ENCODE measurements around the gene MEGF11. TPM values are rescaled to one million over a fixed set of nuclear protein-coding genes. Genes with fewer than 3 reads are reported as not detected.

Gene MEGF11
- total RNA-seq, 1 donor from 2014 or later: 0.77 TPM

GRCh38 chr15:66169023-66169422, 84.5 kb downstream of the MEGF11 start:
- H3K4me3 Mint-ChIP-seq (ENCODE audit: unreplicated experiment): no peak overlapping the region

GRCh38 chr15:66167854-66168253, 85.7 kb downstream of the MEGF11 start:
- peaks cover 8% of the 10 kb centered on the region for H3K27me3 Mint-ChIP-seq (ENCODE audit: unreplicated experiment)
- no peaks in the 10 kb centered on the region for H3K9me3 Mint-ChIP-seq (ENCODE audit: unreplicated experiment)
- no peak overlapping the region for H3K27ac Mint-ChIP-seq (ENCODE audit: unreplicated experiment)
- H3K4me1 Mint-ChIP-seq (ENCODE audit: unreplicated experiment): peaks cover 8% of the 10 kb centered on the region
- no peaks in the 10 kb centered on the region for H3K36me3 Mint-ChIP-seq (ENCODE audit: low read depth, unreplicated experiment)
- H3K4me3 Mint-ChIP-seq (ENCODE audit: unreplicated experiment): no peak overlapping the region
- no peak for DNase-seq (ENCODE audit: low spot score)
- TF ChIP-seq CTCF (IDR thresholded peaks at IDR 0.05; ENCODE audit: unreplicated experiment): no peak

More at GRCh38 chr15:66169023-66169422, 84.5 kb downstream of the MEGF11 start:
- H3K36me3 Mint-ChIP-seq (ENCODE audit: low read depth, unreplicated experiment): no peaks in the 10 kb centered on the region
- no peak overlapping the region for H3K27ac Mint-ChIP-seq (ENCODE audit: unreplicated experiment)
- DNase-seq (ENCODE audit: low spot score): no peak
- no peak for TF ChIP-seq CTCF (IDR thresholded peaks at IDR 0.05; ENCODE audit: unreplicated experiment)
- no peaks in the 10 kb centered on the region for H3K9me3 Mint-ChIP-seq (ENCODE audit: unreplicated experiment)
- peaks cover 8% of the 10 kb centered on the region for H3K4me1 Mint-ChIP-seq (ENCODE audit: unreplicated experiment)
- H3K27me3 Mint-ChIP-seq (ENCODE audit: unreplicated experiment): peaks cover 5% of the 10 kb centered on the region

GRCh38 chr15:66165856-66166255, 87.7 kb downstream of the MEGF11 start:
- H3K27ac Mint-ChIP-seq (ENCODE audit: unreplicated experiment): no peak overlapping the region
- peaks cover 8% of the 10 kb centered on the region for H3K27me3 Mint-ChIP-seq (ENCODE audit: unreplicated experiment)
- H3K36me3 Mint-ChIP-seq (ENCODE audit: low read depth, unreplicated experiment): no peaks in the 10 kb centered on the region
- peaks cover 8% of the 10 kb centered on the region for H3K4me1 Mint-ChIP-seq (ENCODE audit: unreplicated experiment)
- H3K4me3 Mint-ChIP-seq (ENCODE audit: unreplicated experiment): no peak overlapping the region
- no peak for TF ChIP-seq CTCF (IDR thresholded peaks at IDR 0.05; ENCODE audit: unreplicated experiment)
- no peaks in the 10 kb centered on the region for H3K9me3 Mint-ChIP-seq (ENCODE audit: unreplicated experiment)
- DNase-seq (ENCODE audit: low spot score): no peak

- Mint-ChIP-seq H3K4me3 (ENCODE audit: unreplicated experiment) (no peak overlapping the region), H3K36me3 (ENCODE audit: low read depth, unreplicated experiment) (peaks cover 4% of the 10 kb centered on the region), H3K4me1 (ENCODE audit: unreplicated experiment) (peaks cover 8% of the 10 kb centered on the region), H3K27ac (ENCODE audit: unreplicated experiment) (no peak overlapping the region), H3K9me3 (ENCODE audit: unreplicated experiment) (no peaks in the 10 kb centered on the region), H3K27me3 (ENCODE audit: unreplicated experiment) (peaks cover 8% of the 10 kb centered on the region)
- no peak for DNase-seq (ENCODE audit: low spot score)
- no peak for TF ChIP-seq CTCF (IDR thresholded peaks at IDR 0.05; ENCODE audit: unreplicated experiment)
Measured at GRCh38 chr15:66164788-66165187, 88.8 kb downstream of the MEGF11 start.

- no peaks in the 10 kb centered on the region for H3K9me3 Mint-ChIP-seq (ENCODE audit: unreplicated experiment)
- H3K27ac Mint-ChIP-seq (ENCODE audit: unreplicated experiment): no peak overlapping the region
- H3K36me3 Mint-ChIP-seq (ENCODE audit: low read depth, unreplicated experiment): peaks cover 4% of the 10 kb centered on the region
- no peak overlapping the region for H3K4me3 Mint-ChIP-seq (ENCODE audit: unreplicated experiment)
- DNase-seq (ENCODE audit: low spot score): no peak
- peaks cover 8% of the 10 kb centered on the region for H3K27me3 Mint-ChIP-seq (ENCODE audit: unreplicated experiment)
- peaks cover 8% of the 10 kb centered on the region for H3K4me1 Mint-ChIP-seq (ENCODE audit: unreplicated experiment)
- no peak for TF ChIP-seq CTCF (IDR thresholded peaks at IDR 0.05; ENCODE audit: unreplicated experiment)
Measured at GRCh38 chr15:66163553-66163952, 90.0 kb downstream of the MEGF11 start.
